Endothelial cell of umbilical vein (primary cell): ENCODE results near the gene KIF6. TPM values are rescaled to one million over a fixed set of nuclear protein-coding genes. Genes with fewer than 3 reads are reported as not detected.

Experiments used
- BruUV-seq: library from RNA; stranded (reverse); fragments of 400-500 nt; replicated peaks from 2 replicates; lab custom pipeline; 2021; lab: Mats Ljungman, UMichigan
- CTCF ChIA-PET: fragments of 300-600, 350-600 bp; sonication (Branson Sonifier 250); formaldehyde crosslinking; loops from one replicate; lab custom pipeline; 2021; ENCODE audit warnings: antibody characterized with exemption, inconsistent platforms; lab: Charles Lee
- POLR2A ChIA-PET: fragments of 300-600, 350-600 bp; sonication (Branson Sonifier 250); formaldehyde crosslinking; loops from one replicate; lab custom pipeline; 2021; ENCODE audit warnings: antibody characterized with exemption, inconsistent platforms; lab: Charles Lee
- DNase-seq: peaks from one replicate; pipeline ENCODE4 v3.0.0-alpha.2; 2011; ENCODE audit warnings: low read depth, low spot score
- FAIRE-seq: peaks from 2 replicates; lab custom pipeline; 2011; peaks lifted over from hg19 to GRCh38; lab: Jason Lieb, UNC
- H2AFZ ChIP-seq: 2 replicates; pipeline ENCODE4 v1.6.0; 2012; ENCODE audit warnings: low read depth, low read length, control low read depth, inconsistent platforms
- H3K27ac ChIP-seq: 2 replicates; pipeline ENCODE4 v1.5.1; 2011; ENCODE audit warnings: low read depth, mild to moderate bottlenecking, control low read depth, low read length, moderate library complexity; ENCODE audit not compliant: insufficient read depth
- H3K27me3 ChIP-seq, 2 experiments: 2 replicates each; pipeline versions ENCODE4 v1.6.0 to v1.6.1; 2011; ENCODE audit warnings: low read length in 2 of 2, mixed read lengths in 1 of 2; ENCODE audit not compliant: control insufficient read depth in 2 of 2, insufficient read depth in 2 of 2
- H3K36me3 ChIP-seq, 2 experiments: 2 replicates in 1 of 2; 3 replicates in 1 of 2; pipeline ENCODE4 v1.5.1; 2011; ENCODE audit warnings: low read length in 2 of 2, mild to moderate bottlenecking in 1 of 2, moderate library complexity in 1 of 2; ENCODE audit not compliant: control insufficient read depth in 2 of 2, insufficient read depth in 2 of 2; ENCODE audit errors: extremely low read depth in 1 of 2
- H3K4me1 ChIP-seq: 3 replicates; pipeline ENCODE4 v1.5.1; 2011; ENCODE audit warnings: mild to moderate bottlenecking, low read length; ENCODE audit not compliant: control insufficient read depth, insufficient read depth; ENCODE audit errors: extremely low read depth
- H3K4me2 ChIP-seq: 2 replicates; pipeline ENCODE4 v1.6.1; 2011; ENCODE audit warnings: low read length, control low read depth, mixed read lengths; ENCODE audit not compliant: insufficient read depth
- H3K4me3 ChIP-seq, 3 experiments: fragments of 200-600 bp in 1 of 3; sonication (generic), shearing (Covaris generic) in 1 of 3; replicated peaks in 1 of 3; 2 replicates each; pipeline ENCODE4 v1.5.1; 2011 to 2016; ENCODE audit warnings: control low read depth in 3 of 3, low read length in 3 of 3, mild to moderate bottlenecking in 2 of 3, inconsistent platforms in 1 of 3, low read depth in 1 of 3, moderate library complexity in 1 of 3; ENCODE audit not compliant: insufficient read depth in 1 of 3
- H3K79me2 ChIP-seq: 2 replicates; pipeline ENCODE4 v1.6.0; 2012; ENCODE audit warnings: low read length, inconsistent platforms; ENCODE audit not compliant: control insufficient read depth, insufficient read depth
- H3K9ac ChIP-seq: replicated peaks from 2 replicates; pipeline ENCODE3; 2011; ENCODE audit warnings: low read length, control low read depth; ENCODE audit not compliant: insufficient read depth; ENCODE audit errors: extremely low read depth
- H3K9me1 ChIP-seq: replicated peaks from 3 replicates; pipeline ENCODE4 v1.6.0; 2011; ENCODE audit warnings: mild to moderate bottlenecking, low read length; ENCODE audit not compliant: control insufficient read depth, insufficient read depth; ENCODE audit errors: extremely low read depth
- H3K9me3 ChIP-seq: replicated peaks from 2 replicates; pipeline ENCODE4 v1.5.1; 2012; ENCODE audit warnings: low read length, inconsistent platforms; ENCODE audit not compliant: control insufficient read depth, insufficient read depth
- H4K20me1 ChIP-seq: replicated peaks from 2 replicates; pipeline ENCODE3; 2011; ENCODE audit warnings: mild to moderate bottlenecking, low read length; ENCODE audit not compliant: control insufficient read depth, insufficient read depth; ENCODE audit errors: extremely low read depth
- CTCF ChIP-seq, 2 donors: IDR thresholded peaks; 1 replicate in 1 of 2; 2 replicates in 1 of 2; pipeline ENCODE4 v1.5.1; 2011; ENCODE audit warnings: low read length in 2 of 2, mild to moderate bottlenecking in 2 of 2, moderate library complexity in 2 of 2, control low read depth in 1 of 2, inconsistent platforms in 1 of 2, low read depth in 1 of 2; ENCODE audit not compliant: insufficient read depth in 1 of 2; ENCODE audit errors: extremely low read depth in 1 of 2
- EZH2 ChIP-seq: IDR thresholded peaks from 2 replicates; pipeline ENCODE4 v1.6.1; 2012; ENCODE audit warnings: borderline replicate concordance, low read depth, mild to moderate bottlenecking, moderate library complexity, low read length, inconsistent platforms; ENCODE audit not compliant: severe bottlenecking
- FOS ChIP-seq: IDR thresholded peaks from 2 replicates; pipeline ENCODE4 v1.6.1; 2011; ENCODE audit warnings: mild to moderate bottlenecking, low read length, moderate library complexity, borderline replicate concordance; ENCODE audit not compliant: insufficient read depth
- GATA2 ChIP-seq: IDR thresholded peaks from 2 replicates; pipeline ENCODE4 v1.7.0; 2011; ENCODE audit warnings: low read depth, mild to moderate bottlenecking, moderate library complexity, mixed read lengths, low read length; ENCODE audit not compliant: insufficient read length, insufficient read depth
- JUN ChIP-seq: IDR thresholded peaks from 2 replicates; pipeline ENCODE4 v1.6.1; 2011; ENCODE audit warnings: borderline replicate concordance, low read depth; ENCODE audit not compliant: insufficient read length, insufficient read depth
- MAX ChIP-seq: IDR thresholded peaks from 2 replicates; pipeline ENCODE4 v1.6.1; 2011; ENCODE audit not compliant: insufficient read depth, insufficient read length
- MYC ChIP-seq: IDR thresholded peaks from one replicate; pipeline ENCODE4 v1.6.1; 2011; ENCODE audit warnings: mild to moderate bottlenecking, low read depth, low read length
- POLR2A ChIP-seq: IDR thresholded peaks from 2 replicates; pipeline ENCODE4 v1.6.1; 2012; ENCODE audit warnings: low read depth, mild to moderate bottlenecking, control low read depth, low read length
- POLR2AphosphoS5 ChIP-seq: IDR thresholded peaks from 2 replicates; pipeline ENCODE4 v1.6.1; 2012; ENCODE audit warnings: low read depth, mild to moderate bottlenecking, control low read depth, low read length, moderate library complexity; ENCODE audit not compliant: insufficient read depth
- dilution Hi-C: fragments of 300-500 bp; cut with MboI; formaldehyde crosslinking; loops from one replicate; pipeline ENCODE4 v1.15.0; 2019; ENCODE audit warnings: low sequenced_read_pairs; ENCODE audit not compliant: extremely low pct_ligation_motif_present
- intact Hi-C: fragments of 100-400 bp; cut with micrococcal nuclease; formaldehyde crosslinking; loops from one replicate; pipeline ENCODE4 v1.10.0; 2022
- polyA plus RNA-seq, 4 experiments: library from polyadenylated mRNA; depleted of rRNA in 3 of 4; stranded (reverse) in 3 of 4; unstranded in 1 of 4; fragments of >200 nt; gene quantifications; 2 replicates each; pipeline versions ENCODE4 v1.2.1 to v1.2.3, GENCODE V29; 2011 to 2012; ENCODE audit warnings: missing spikeins in 1 of 4
- total RNA-seq: library from RNA; stranded (reverse); gene quantifications from 2 replicates; pipeline ENCODE4 v1.2.3, GENCODE V29; 2021

Gene KIF6
- total and polyA plus RNA-seq, 2 donors (not counting 3 experiments of a cell fraction or from before 2014, with no cell fraction given), result not detected

GRCh38 chr6:39696986-39697788 is 28.0 kb downstream of the KIF6 start:
- Histone ChIP-seq H4K20me1 (no peaks in the 10 kb centered on the region), H2AFZ (no peak overlapping the region), H3K4me1 (no peaks in the 10 kb centered on the region), H3K27me3 (no peaks in the 10 kb centered on the region), H3K36me3 (no peaks in the 10 kb centered on the region), H3K27ac (no peak overlapping the region), H3K4me3 (no peak overlapping the region), H3K9ac (no peak overlapping the region), H3K9me3 (no peaks in the 10 kb centered on the region), H3K9me1 (no peaks in the 10 kb centered on the region), H3K4me2 (no peak overlapping the region), H3K79me2 (no peaks in the 10 kb centered on the region)
- intact Hi-C loops, result no loop called here
- CTCF ChIA-PET, result interaction anchor here (1.0 kb wide), 1 partner anchor 11 kb away, joined by 3 read pairs; no protein-coding TSS in a partner anchor
- no peak for TF ChIP-seq MAX
- no peak for TF ChIP-seq CTCF (IDR thresholded peaks at IDR 0.05; ENCODE audit: extremely low read depth in 1 of 2, insufficient read depth in 1 of 2, low read depth in 1 of 2, low read length in 2 of 2)
- TF ChIP-seq EZH2, result no peak
- TF ChIP-seq FOS, result no peak
- TF ChIP-seq MYC, result no peak
- TF ChIP-seq JUN, result no peak
- no peak for TF ChIP-seq POLR2AphosphoS5
- TF ChIP-seq POLR2A, result no peak
- no peak for TF ChIP-seq GATA2
- FAIRE-seq (no peak), DNase-seq (no peak)
- BruUV-seq, result no TSS peak
- POLR2A ChIA-PET, result no interaction called here
- dilution Hi-C loops, result no loop called here
